ENCODE measurements around the gene EPAS1.

- TF ChIP-seq EZH2phosphoT487 (IDR thresholded peaks at IDR 0.05; ENCODE audit: insufficient read depth, low read depth) (no peak), EZH2 (IDR thresholded peaks at IDR 0.05; ENCODE audit: insufficient read depth, poor library complexity, severe bottlenecking) (no peak)
These were observed 12.9 kb upstream of the EPAS1 start for GRCh38 chr2:46284260-46284659.
